ENCODE data around the gene NAA35.

- TF ChIP-seq PBX3 (IDR thresholded peaks at IDR 0.05) (no peak), CTCF (IDR thresholded peaks at IDR 0.05) (no peak), MYC (IDR thresholded peaks at IDR 0.05; ENCODE audit: borderline replicate concordance, low read length) (no peak), USF2 (IDR thresholded peaks at IDR 0.05) (no peak), SMC3 (IDR thresholded peaks at IDR 0.05) (no peak), HDAC2 (IDR thresholded peaks at IDR 0.05) (no peak), NR3C1 (IDR thresholded peaks at IDR 0.05) (no peak), MAZ (IDR thresholded peaks at IDR 0.05; ENCODE audit: borderline replicate concordance, low read depth, low read length) (no peak), EP300 (IDR thresholded peaks at IDR 0.05) (no peak), ZFP36 (IDR thresholded peaks at IDR 0.05; ENCODE audit: borderline replicate concordance, partially characterized antibody) (no peak), POLR2A (IDR thresholded peaks at IDR 0.05; ENCODE audit: low read length) (no peak)
Observed at GRCh38 chr9:86041311-86041741, 100.4 kb downstream of the NAA35 start.
